ENCODE results near the gene CPEB4. TPM values are rescaled to one million over a fixed set of nuclear protein-coding genes. Genes with fewer than 3 reads are reported as not detected.

Gene CPEB4
- total and polyA plus RNA-seq, 9 of the 15 experiments (the other 6 are each of a cell fraction or from before 2014, with no cell fraction given), result 7.4 to 21.3 (median 12.4) TPM

GRCh38 chr5:173853370-173854131, 34.6 kb upstream of the CPEB4 start (continued):
- peak; percentile 78 for TF ChIP-seq PKNOX1 (IDR thresholded peaks at IDR 0.05)
- no peak for TF ChIP-seq THRB (CRISPR knock-in tag; conservative IDR thresholded peaks at IDR 0.05)
- peak; percentile 88 for TF ChIP-seq NCOA1 (IDR thresholded peaks at IDR 0.05; ENCODE audit: low read depth)
- peak; percentile 79; the same call in 1 of the 2 replicates for TF ChIP-seq KLF16 (IDR thresholded peaks at IDR 0.05)
- TF ChIP-seq ID3 (CRISPR knock-in tag; IDR thresholded peaks at IDR 0.05), result no peak
- peak; percentile 76 for TF ChIP-seq ID3 (tag; IDR thresholded peaks at IDR 0.05)
- TF ChIP-seq ZFP36 (IDR thresholded peaks at IDR 0.05; ENCODE audit: low read depth, low read length, partially characterized antibody), result peak; percentile 51
- TF ChIP-seq ZNF197 (CRISPR knock-in tag; IDR thresholded peaks at IDR 0.05; ENCODE audit: low read depth), result no peak
- TF ChIP-seq RFX1 (IDR thresholded peaks at IDR 0.05), result no peak
- TF ChIP-seq SETDB1 (IDR thresholded peaks at IDR 0.05; ENCODE audit: low read length), result no peak
- no peak for TF ChIP-seq WHSC1 (IDR thresholded peaks at IDR 0.05; ENCODE audit: low read length)
- TF ChIP-seq RERE (CRISPR knock-in tag; IDR thresholded peaks at IDR 0.05; ENCODE audit: borderline replicate concordance), result no peak
- peak; percentile 90 for TF ChIP-seq FOSL1 (tag; conservative IDR thresholded peaks at IDR 0.05)
- peak; percentile 72 for TF ChIP-seq BACH1 (tag; IDR thresholded peaks at IDR 0.05)
- peak; percentile 66; the same call in 1 of the 2 replicates for TF ChIP-seq ZBTB2 (IDR thresholded peaks at IDR 0.05)
- peak; percentile 81; the same call in 1 of the 2 replicates for TF ChIP-seq POLR2AphosphoS5 (IDR thresholded peaks at IDR 0.05; ENCODE audit: control insufficient read depth, insufficient read depth, low read depth, low read length)
- peak; percentile 74; the same call in 1 of the 2 replicates for TF ChIP-seq MYC (IDR thresholded peaks at IDR 0.05; ENCODE audit: low read depth, low read length)
- no peak for TF ChIP-seq MYC (CRISPR knock-in tag; IDR thresholded peaks at IDR 0.05; ENCODE audit: borderline replicate concordance, low read depth)
- peak; percentile 89 for TF ChIP-seq KDM1A (IDR thresholded peaks at IDR 0.05)
